GM12892 (cell line): Measurements from ENCODE around the gene PKDCC.
A peak's percentile ranks its signal among the peaks of the same experiment; 100 is the strongest.

ENCODE experiments used
- DNase-seq: peaks from one replicate; pipeline ENCODE4 v3.0.0; 2011; ENCODE audit not compliant: insufficient read length
- FAIRE-seq: peaks from 2 replicates; lab custom pipeline; 2011; peaks lifted over from hg19 to GRCh38; lab: Jason Lieb, UNC
- POLR2A ChIP-seq: IDR thresholded peaks from 2 replicates; pipeline ENCODE4 v1.6.1; 2011; ENCODE audit warnings: low read depth, low read length, control low read depth
- POLR2AphosphoS5 ChIP-seq: IDR thresholded peaks from 2 replicates; pipeline ENCODE4 v1.6.1; 2011; ENCODE audit warnings: low read depth, low read length, control low read depth
- TAF1 ChIP-seq: IDR thresholded peaks from 2 replicates; pipeline ENCODE4 v1.6.1; 2011; ENCODE audit warnings: low read depth, mild to moderate bottlenecking, control low read depth, low read length, borderline replicate concordance

PKDCC gene

GRCh38 chr2:42101206-42102023 lies 53.6 kb downstream of the PKDCC start:
- DNase-seq (no peak), FAIRE-seq (no peak)
- 0 out of 2 replicates have a peak, but pooled peaks have one; percentile 3 for TF ChIP-seq TAF1
- no peak for TF ChIP-seq POLR2A
- no peak for TF ChIP-seq POLR2AphosphoS5

GRCh38 chr2:42102024-42102590 lies 54.3 kb downstream of the PKDCC start:
- peak; percentile 85 for FAIRE-seq
- TF ChIP-seq TAF1 (0 out of 2 replicates have a peak, but pooled peaks have one; percentile 30), POLR2A (peak; percentile 59; the same call in 1 of the 2 replicates), POLR2AphosphoS5 (no peak; the same call in 1 of the 2 replicates)
- peak; percentile 77 for DNase-seq

GRCh38 chr2:42102591-42103450 lies 55.0 kb downstream of the PKDCC start:
- no peak for TF ChIP-seq POLR2A
- no peak for TF ChIP-seq TAF1
- no peak for TF ChIP-seq POLR2AphosphoS5
- DNase-seq, result no peak
- FAIRE-seq, result no peak

GRCh38 chr2:42103829-42104228 lies 56.0 kb downstream of the PKDCC start:
- TF ChIP-seq POLR2A, result no peak
- TF ChIP-seq POLR2AphosphoS5, result no peak
- TF ChIP-seq TAF1, result no peak
- FAIRE-seq (no peak), DNase-seq (no peak)

- DNase-seq (no peak), FAIRE-seq (no peak)
- TF ChIP-seq POLR2A (no peak), POLR2AphosphoS5 (no peak), TAF1 (no peak)
These were observed 56.8 kb downstream of the PKDCC start for GRCh38 chr2:42104621-42105020.

- DNase-seq (no peak), FAIRE-seq (peak; percentile 92)
- no peak for TF ChIP-seq TAF1
These were observed 57.8 kb downstream of the PKDCC start for GRCh38 chr2:42105330-42106256.

- DNase-seq (no peak), FAIRE-seq (no peak)
- TF ChIP-seq POLR2A (no peak), POLR2AphosphoS5 (no peak), TAF1 (no peak)
These were observed 58.5 kb downstream of the PKDCC start for GRCh38 chr2:42106257-42106816.

- DNase-seq (no peak), FAIRE-seq (peak; percentile 46)
- TF ChIP-seq POLR2AphosphoS5, result no peak
- TF ChIP-seq TAF1, result no peak
- no peak for TF ChIP-seq POLR2A
These were observed 59.6 kb downstream of the PKDCC start for GRCh38 chr2:42107249-42108042.
